Ascending aorta (tissue), 2 donors: Measurements from ENCODE around the gene OPN4. TPM values are rescaled to one million over a fixed set of nuclear protein-coding genes. Genes with fewer than 3 reads are reported as not detected.
"Not testable (repeated sequence)": the region's sequence is repeated elsewhere in the genome, so short reads cannot be mapped to it uniquely, and the experiment has no call there.

Source experiments
- DNase-seq, 2 donors: peaks; one replicate each; pipeline ENCODE4 v3.0.0-alpha.2; 2019; ENCODE audit warnings: low spot score in 2 of 2
- H3K27ac ChIP-seq, 2 donors: fragments of 200-600 bp; sonication (generic); one replicate each; pipeline ENCODE4 v1.5.1; 2016 to 2017; ENCODE audit warnings: mild to moderate bottlenecking in 1 of 2
- H3K27me3 ChIP-seq: fragments of 200-600 bp; sonication (generic); one replicate; pipeline ENCODE4 v1.5.1; 2017
- H3K36me3 ChIP-seq, 2 donors: fragments of 200-600 bp; sonication (generic); one replicate each; pipeline ENCODE4 v1.5.1; 2016
- H3K4me1 ChIP-seq, 2 donors: fragments of 200-600 bp; sonication (generic); one replicate each; pipeline ENCODE4 v1.5.1; 2016 to 2017; ENCODE audit warnings: mild to moderate bottlenecking in 1 of 2
- H3K4me3 ChIP-seq, 2 donors: fragments of 200-600 bp; sonication (generic); one replicate each; pipeline ENCODE4 v1.5.1; 2016 to 2017; ENCODE audit warnings: mild to moderate bottlenecking in 1 of 2
- H3K9me3 ChIP-seq, 2 donors: fragments of 200-600 bp; sonication (generic); one replicate each; pipeline ENCODE4 v1.5.1; 2016
- CTCF ChIP-seq, 3 experiments: fragments of 200-600 bp in 2 of 3; fragments of 450-650 bp in 1 of 3; sonication (generic) in 2 of 3; IDR thresholded peaks; one replicate each; pipeline ENCODE4 v1.5.1; 2016 to 2019; ENCODE audit warnings: antibody characterized with exemption in 3 of 3, mild to moderate bottlenecking in 1 of 3, moderate library complexity in 1 of 3
- intact Hi-C: fragments of 100-400 bp; cut with DNase I; formaldehyde crosslinking; loops from one replicate; pipeline ENCODE4 v1.15.1; 2023
- total RNA-seq: library from RNA; depleted of rRNA; stranded (reverse); fragments of >200 nt; gene quantifications from one replicate; pipeline ENCODE4 v1.1.0, GENCODE V29; 2016

Gene OPN4
- total RNA-seq, 1 donor from 2014 or later = not detected

- intact Hi-C loops = no loop called here
- H3K27me3 ChIP-seq = no peaks in the 10 kb centered on the region
- no peaks in the 10 kb centered on the region for H3K9me3 ChIP-seq
- H3K4me1 ChIP-seq = peaks cover 0 to 16% of the 10 kb centered on the region in 2 donors
- H3K4me3 ChIP-seq = no peak overlapping the region
- TF ChIP-seq CTCF (IDR thresholded peaks at IDR 0.05) = peak in 1 of 3 experiments; percentile 15
- no peaks in the 10 kb centered on the region for H3K36me3 ChIP-seq
- peak in 1 of 2 donors; percentile 62 for DNase-seq
- no peak overlapping the region for H3K27ac ChIP-seq
Measured at GRCh38 chr10:86644152-86644793, 10.1 kb upstream of the OPN4 start.

- intact Hi-C loops = no loop called here
- H3K4me3 ChIP-seq = no peak overlapping the region
- peak in 1 of 2 donors; percentile 56 for DNase-seq
- peak overlapping the region in 1 of 2 donors; percentile 29 for H3K27ac ChIP-seq
- no peak for TF ChIP-seq CTCF (IDR thresholded peaks at IDR 0.05)
- H3K4me1 ChIP-seq = peaks cover 0 to 20% of the 10 kb centered on the region in 2 donors
- no peaks in the 10 kb centered on the region for H3K27me3 ChIP-seq
- no peaks in the 10 kb centered on the region for H3K36me3 ChIP-seq
- no peaks in the 10 kb centered on the region for H3K9me3 ChIP-seq
Measured at GRCh38 chr10:86644794-86645445, 9.4 kb upstream of the OPN4 start.

GRCh38 chr10:86645621-86646165, 8.7 kb upstream of the OPN4 start:
- intact Hi-C loops, H3K27ac ChIP-seq, DNase-seq, H3K9me3 ChIP-seq, H3K27me3 ChIP-seq, H3K4me3 ChIP-seq, H3K36me3 ChIP-seq: not testable (repeated sequence)
- peaks cover 0 to 20% of the 10 kb centered on the region in 2 donors for H3K4me1 ChIP-seq

GRCh38 chr10:86646532-86646931, 7.8 kb upstream of the OPN4 start:
- H3K4me1 ChIP-seq = peaks cover 0 to 20% of the 10 kb centered on the region in 2 donors

GRCh38 chr10:86646933-86647332, 7.4 kb upstream of the OPN4 start:
- H3K4me1 ChIP-seq = peaks cover 0 to 20% of the 10 kb centered on the region in 2 donors

More at GRCh38 chr10:86646532-86646931, 7.8 kb upstream of the OPN4 start:
- peak in 1 of 2 donors; percentile 59 for DNase-seq
- Histone ChIP-seq H3K4me3 (no peak overlapping the region), H3K36me3 (no peaks in the 10 kb centered on the region), H3K27ac (no peak overlapping the region), H3K9me3 (no peaks in the 10 kb centered on the region), H3K27me3 (no peaks in the 10 kb centered on the region)
- intact Hi-C loops = no loop called here
- TF ChIP-seq CTCF (IDR thresholded peaks at IDR 0.05) = no peak

More at GRCh38 chr10:86646933-86647332, 7.4 kb upstream of the OPN4 start:
- Histone ChIP-seq H3K36me3 (no peaks in the 10 kb centered on the region), H3K9me3 (no peaks in the 10 kb centered on the region), H3K27me3 (no peaks in the 10 kb centered on the region), H3K4me3 (no peak overlapping the region), H3K27ac (no peak overlapping the region)
- intact Hi-C loops = no loop called here
- no peak for TF ChIP-seq CTCF (IDR thresholded peaks at IDR 0.05)
- no peak for DNase-seq
